ENCODE data around the gene GBE1. TPM values are rescaled to one million over a fixed set of nuclear protein-coding genes. Genes with fewer than 3 reads are reported as not detected.

The GBE1 gene
- total and polyA plus RNA-seq, 9 of the 15 experiments (the other 6 are each of a cell fraction or from before 2014, with no cell fraction given), result 7.9 to 25.6 (median 13.1) TPM

DNA sequence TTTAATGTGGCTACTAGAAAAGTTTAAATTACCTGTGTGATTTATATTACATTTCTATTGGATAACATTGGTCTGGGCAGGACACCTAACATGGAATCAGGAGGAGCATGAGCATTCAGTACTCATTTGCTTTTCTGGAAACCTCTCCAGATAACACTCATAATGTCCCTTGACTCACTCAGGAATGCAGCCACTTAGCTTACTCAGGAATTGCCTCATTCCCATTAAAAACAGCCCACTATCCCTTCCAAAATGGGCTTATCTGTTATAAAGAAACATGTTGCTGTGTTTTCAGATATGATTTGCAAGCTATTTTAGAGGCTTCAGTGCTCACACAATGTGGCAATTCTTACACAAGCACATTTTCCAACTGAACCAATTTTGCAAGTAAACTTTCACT, 17.1 kb downstream of the GBE1 start (continued):
- no peak for TF ChIP-seq REST (IDR thresholded peaks at IDR 0.05; ENCODE audit: borderline replicate concordance)
- no peak for TF ChIP-seq REST (CRISPR knock-in tag; IDR thresholded peaks at IDR 0.05; ENCODE audit: low read depth)
- TF ChIP-seq YBX1 (IDR thresholded peaks at IDR 0.05), result no peak
- TF ChIP-seq RBM14 (IDR thresholded peaks at IDR 0.05; ENCODE audit: borderline replicate concordance, insufficient read depth, low read depth, low read length), result no peak
- TF ChIP-seq, protein P1, sequence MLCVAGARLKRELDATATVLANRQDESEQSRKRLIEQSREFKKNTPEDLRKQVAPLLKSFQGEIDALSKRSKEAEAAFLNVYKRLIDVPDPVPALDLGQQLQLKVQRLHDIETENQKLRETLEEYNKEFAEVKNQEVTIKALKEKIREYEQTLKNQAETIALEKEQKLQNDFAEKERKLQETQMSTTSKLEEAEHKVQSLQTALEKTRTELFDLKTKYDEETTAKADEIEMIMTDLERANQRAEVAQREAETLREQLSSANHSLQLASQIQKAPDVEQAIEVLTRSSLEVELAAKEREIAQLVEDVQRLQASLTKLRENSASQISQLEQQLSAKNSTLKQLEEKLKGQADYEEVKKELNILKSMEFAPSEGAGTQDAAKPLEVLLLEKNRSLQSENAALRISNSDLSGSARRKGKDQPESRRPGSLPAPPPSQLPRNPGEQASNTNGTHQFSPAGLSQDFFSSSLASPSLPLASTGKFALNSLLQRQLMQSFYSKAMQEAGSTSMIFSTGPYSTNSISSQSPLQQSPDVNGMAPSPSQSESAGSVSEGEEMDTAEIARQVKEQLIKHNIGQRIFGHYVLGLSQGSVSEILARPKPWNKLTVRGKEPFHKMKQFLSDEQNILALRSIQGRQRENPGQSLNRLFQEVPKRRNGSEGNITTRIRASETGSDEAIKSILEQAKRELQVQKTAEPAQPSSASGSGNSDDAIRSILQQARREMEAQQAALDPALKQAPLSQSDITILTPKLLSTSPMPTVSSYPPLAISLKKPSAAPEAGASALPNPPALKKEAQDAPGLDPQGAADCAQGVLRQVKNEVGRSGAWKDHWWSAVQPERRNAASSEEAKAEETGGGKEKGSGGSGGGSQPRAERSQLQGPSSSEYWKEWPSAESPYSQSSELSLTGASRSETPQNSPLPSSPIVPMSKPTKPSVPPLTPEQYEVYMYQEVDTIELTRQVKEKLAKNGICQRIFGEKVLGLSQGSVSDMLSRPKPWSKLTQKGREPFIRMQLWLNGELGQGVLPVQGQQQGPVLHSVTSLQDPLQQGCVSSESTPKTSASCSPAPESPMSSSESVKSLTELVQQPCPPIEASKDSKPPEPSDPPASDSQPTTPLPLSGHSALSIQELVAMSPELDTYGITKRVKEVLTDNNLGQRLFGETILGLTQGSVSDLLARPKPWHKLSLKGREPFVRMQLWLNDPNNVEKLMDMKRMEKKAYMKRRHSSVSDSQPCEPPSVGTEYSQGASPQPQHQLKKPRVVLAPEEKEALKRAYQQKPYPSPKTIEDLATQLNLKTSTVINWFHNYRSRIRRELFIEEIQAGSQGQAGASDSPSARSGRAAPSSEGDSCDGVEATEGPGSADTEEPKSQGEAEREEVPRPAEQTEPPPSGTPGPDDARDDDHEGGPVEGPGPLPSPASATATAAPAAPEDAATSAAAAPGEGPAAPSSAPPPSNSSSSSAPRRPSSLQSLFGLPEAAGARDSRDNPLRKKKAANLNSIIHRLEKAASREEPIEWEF (CRISPR knock-in tag; IDR thresholded peaks at IDR 0.05), result no peak
- no peak for TF ChIP-seq ZNF449 (CRISPR knock-in tag; IDR thresholded peaks at IDR 0.05)
- no peak for TF ChIP-seq ZC3H11A (IDR thresholded peaks at IDR 0.05; ENCODE audit: low read depth, low read length)
- TF ChIP-seq ARID1B (IDR thresholded peaks at IDR 0.05), result peak; percentile 59
- no peak for TF ChIP-seq ZNF431 (CRISPR knock-in tag; IDR thresholded peaks at IDR 0.05)
- TF ChIP-seq NCOA6 (IDR thresholded peaks at IDR 0.05), result no peak
- TF ChIP-seq NR3C1 (CRISPR knock-in tag; IDR thresholded peaks at IDR 0.05), result no peak
- no peak for TF ChIP-seq GMEB1 (CRISPR knock-in tag; IDR thresholded peaks at IDR 0.05)
- no peak for TF ChIP-seq MAFK (IDR thresholded peaks at IDR 0.05; ENCODE audit: low read length)
